Glomerular visceral epithelial cell (primary cell): Measurements from ENCODE around the gene KRTAP4-8.
A peak's percentile ranks its signal among the peaks of the same experiment; 100 is the strongest.
"Not testable (repeated sequence)": the region's sequence is repeated elsewhere in the genome, so short reads cannot be mapped to it uniquely, and the experiment has no call there.

Experiments
- DNase-seq: peaks from one replicate; pipeline ENCODE4 v3.0.0-alpha.2; 2016; ENCODE audit errors: extremely low spot score

Gene KRTAP4-8

GRCh38 chr17:41098042-41098441, at the start of gene KRTAP4-8:
Gene KRTAP4-8 (minus strand): TSS chr17:41098142. CDS start chr17:41098084, 58 bp downstream.
- no peak for DNase-seq

- no peak for DNase-seq
These were observed 47.3 kb upstream of the KRTAP4-8 start for GRCh38 chr17:41145261-41145660.

GRCh38 chr17:41144846-41145245, 46.9 kb upstream of the KRTAP4-8 start:
- DNase-seq: no peak

- DNase-seq: no peak
These were observed 43.4 kb upstream of the KRTAP4-8 start for GRCh38 chr17:41141361-41141760.

GRCh38 chr17:41140360-41141131, 42.6 kb upstream of the KRTAP4-8 start, which contains the start of gene KRTAP4-6:
Gene KRTAP4-6 (minus strand): TSS chr17:41140544. CDS start chr17:41140487, 57 bp downstream.
- peak; percentile 85 for DNase-seq

GRCh38 chr17:41139865-41140264, 41.9 kb upstream of the KRTAP4-8 start:
- DNase-seq: not testable (repeated sequence)

GRCh38 chr17:41133880-41134735, 36.2 kb upstream of the KRTAP4-8 start:
- DNase-seq: no peak

- peak; percentile 34 for DNase-seq
These were observed 34.0 kb upstream of the KRTAP4-8 start for GRCh38 chr17:41131979-41132378.

GRCh38 chr17:41127371-41127770, 29.4 kb upstream of the KRTAP4-8 start:
- DNase-seq: no peak

- no peak for DNase-seq
These were observed 28.5 kb upstream of the KRTAP4-8 start for GRCh38 chr17:41126412-41126811.

GRCh38 chr17:41125064-41125463, 27.1 kb upstream of the KRTAP4-8 start:
- DNase-seq: no peak

- DNase-seq: not testable (repeated sequence)
These were observed 26.0 kb upstream of the KRTAP4-8 start, which contains the start of gene KRTAP4-12 for GRCh38 chr17:41123991-41124371. Gene KRTAP4-12 (minus strand): TSS chr17:41124182. CDS start chr17:41124122, 60 bp downstream.

GRCh38 chr17:41123292-41123990, 25.5 kb upstream of the KRTAP4-8 start:
- not testable (repeated sequence) for DNase-seq

- DNase-seq: no peak
These were observed 23.8 kb upstream of the KRTAP4-8 start for GRCh38 chr17:41121742-41122141.

- not testable (repeated sequence) for DNase-seq
These were observed 22.1 kb upstream of the KRTAP4-8 start for GRCh38 chr17:41119696-41120690.

- DNase-seq: no peak
These were observed 20.8 kb upstream of the KRTAP4-8 start for GRCh38 chr17:41118721-41119120.

GRCh38 chr17:41117846-41118386, 20.0 kb upstream of the KRTAP4-8 start, which contains the start of gene KRTAP4-11:
Gene KRTAP4-11 (minus strand): TSS chr17:41118373. CDS start chr17:41118315, 58 bp downstream.
- DNase-seq: not testable (repeated sequence)

GRCh38 chr17:41116297-41116696, 18.4 kb upstream of the KRTAP4-8 start:
- no peak for DNase-seq

- no peak for DNase-seq
These were observed 13.4 kb upstream of the KRTAP4-8 start for GRCh38 chr17:41111151-41111885.
